Epithelial cell of proximal tubule (primary cell): ENCODE results near the gene AGR2. TPM values are rescaled to one million over a fixed set of nuclear protein-coding genes. Genes with fewer than 3 reads are reported as not detected.

ENCODE experiments used
- DNase-seq: peaks from one replicate; pipeline ENCODE4 v3.0.0-alpha.2; 2011; ENCODE audit warnings: low read depth
- H3K4me3 ChIP-seq: 2 replicates; pipeline ENCODE4 v1.5.1; 2011; ENCODE audit warnings: low read depth, mild to moderate bottlenecking, low read length
- CTCF ChIP-seq: conservative IDR thresholded peaks from 2 replicates; pipeline ENCODE4 v1.5.1; 2012; ENCODE audit warnings: low read depth, mild to moderate bottlenecking, low read length
- total RNA-seq: library from RNA; depleted of rRNA; stranded (reverse); fragments of >200 nt; gene quantifications from 2 replicates; pipeline ENCODE4 v1.2.3, GENCODE V29; 2015

AGR2 gene
- total RNA-seq, 1 donor from 2014 or later = 11.9 TPM

GRCh38 chr7:16833373-16833772 is 28.6 kb upstream of the AGR2 start:
- DNase-seq = no peak
- H3K4me3 ChIP-seq = no peak overlapping the region
- no peak for TF ChIP-seq CTCF

DNA sequence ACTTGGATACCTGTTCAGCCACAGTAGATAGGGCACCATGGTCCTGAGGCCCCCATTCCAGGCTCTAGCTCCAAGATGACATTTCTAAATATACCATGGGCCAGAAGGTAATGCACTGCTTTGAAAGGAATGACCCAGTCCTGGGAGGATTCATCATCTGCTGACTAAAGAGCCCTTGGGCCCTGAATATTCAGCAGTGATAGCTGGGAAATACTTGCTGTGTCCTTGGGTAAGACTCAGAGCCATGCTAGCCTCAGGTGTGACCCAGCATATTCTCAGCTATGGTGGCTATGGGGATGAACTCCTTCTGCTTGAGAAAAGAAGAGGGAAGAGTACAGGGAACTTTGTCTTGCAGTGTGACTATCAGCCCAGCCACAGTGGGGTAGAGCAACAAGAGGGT is 21.3 kb upstream of the AGR2 start:
- H3K4me3 ChIP-seq = no peak overlapping the region
- no peak for TF ChIP-seq CTCF
- no peak for DNase-seq

- DNase-seq = no peak
- no peak overlapping the region for H3K4me3 ChIP-seq
- no peak for TF ChIP-seq CTCF
These were observed 17.2 kb upstream of the AGR2 start for GRCh38 chr7:16822029-16822428.

GRCh38 chr7:16818732-16819131 is 13.9 kb upstream of the AGR2 start:
- TF ChIP-seq CTCF = no peak
- no peak for DNase-seq
- no peak overlapping the region for H3K4me3 ChIP-seq

DNA sequence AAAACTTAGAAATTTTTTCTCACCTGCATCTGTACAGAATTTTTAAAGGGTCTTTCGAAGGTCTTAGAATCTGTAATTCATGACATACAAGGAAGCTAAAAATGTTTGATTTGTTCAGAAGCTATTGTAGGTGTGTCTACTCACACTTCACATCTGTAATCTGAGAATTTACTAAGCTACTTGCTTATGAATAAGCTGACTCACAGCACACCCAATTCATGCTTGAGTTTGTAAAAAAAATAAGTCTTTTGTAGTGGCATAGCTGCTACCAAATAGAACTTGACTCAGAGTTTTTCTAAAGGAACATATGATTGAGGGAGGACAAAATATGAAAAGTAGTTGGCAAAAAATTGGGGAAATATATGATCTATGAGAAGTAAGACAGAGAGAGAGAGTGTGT is 12.7 kb upstream of the AGR2 start:
- no peak for TF ChIP-seq CTCF
- no peak overlapping the region for H3K4me3 ChIP-seq
- peak; percentile 56 for DNase-seq

DNA sequence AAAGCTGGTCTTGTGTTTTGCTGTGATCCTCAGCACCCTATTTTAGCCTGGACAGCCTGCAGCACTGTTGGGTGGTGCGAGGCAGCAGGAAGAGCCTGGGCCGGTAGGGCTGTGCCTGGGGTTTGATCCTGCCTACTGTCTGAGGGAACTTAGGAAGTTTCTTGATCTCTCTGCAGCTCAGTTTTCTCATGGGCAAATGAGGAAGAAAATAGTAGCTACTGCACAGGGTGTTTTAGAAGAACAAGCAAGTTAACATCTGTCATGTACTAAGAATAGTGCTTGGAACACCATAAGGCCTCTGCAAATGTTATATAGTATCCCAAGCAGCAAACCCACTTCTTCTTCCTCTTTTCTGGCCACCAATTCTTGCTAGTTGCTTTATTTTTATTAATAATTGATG is 12.0 kb upstream of the AGR2 start:
- no peak for DNase-seq
- no peak for TF ChIP-seq CTCF
- H3K4me3 ChIP-seq = no peak overlapping the region

GRCh38 chr7:16815001-16815400 is 10.2 kb upstream of the AGR2 start:
- TF ChIP-seq CTCF = no peak
- no peak for DNase-seq
- no peak overlapping the region for H3K4me3 ChIP-seq
